GM21515 (cell line): ENCODE results near the gene FSIP1.

ENCODE experiments used
- ATAC-seq: cut with Tn5 transposase; IDR thresholded peaks from one replicate; pipeline ENCODE4 v1.9.1; 2021; ENCODE audit not compliant: unreplicated experiment

Gene FSIP1

GRCh38 chr15:39690881-39691634, 91.6 kb downstream of the FSIP1 start:
- ATAC-seq: no peak

- no peak for ATAC-seq
Measured at GRCh38 chr15:39687965-39688364, 94.7 kb downstream of the FSIP1 start.

GRCh38 chr15:39685999-39686613, 96.5 kb downstream of the FSIP1 start:
- ATAC-seq: no peak

GRCh38 chr15:39685367-39685766, 97.3 kb downstream of the FSIP1 start:
- ATAC-seq: no peak

- no peak for ATAC-seq
Measured at GRCh38 chr15:39684233-39684632, 98.4 kb downstream of the FSIP1 start.

GRCh38 chr15:39682366-39682765, 100.3 kb downstream of the FSIP1 start:
- no peak for ATAC-seq

- ATAC-seq: no peak
Measured at GRCh38 chr15:39680868-39681267, 101.8 kb downstream of the FSIP1 start.

GRCh38 chr15:39672666-39673065, 110.0 kb downstream of the FSIP1 start:
- no peak for ATAC-seq

GRCh38 chr15:39672184-39672583, 110.5 kb downstream of the FSIP1 start:
- ATAC-seq: no peak

GRCh38 chr15:39670687-39671086, 112.0 kb downstream of the FSIP1 start:
- ATAC-seq: no peak

- ATAC-seq: no peak
Measured at GRCh38 chr15:39669661-39670060, 113.0 kb downstream of the FSIP1 start.

- ATAC-seq: no peak
Measured at GRCh38 chr15:39669241-39669640, 113.4 kb downstream of the FSIP1 start.

GRCh38 chr15:39668457-39668856, 114.2 kb downstream of the FSIP1 start:
- no peak for ATAC-seq

GRCh38 chr15:39667382-39668127, 115.1 kb downstream of the FSIP1 start:
- no peak for ATAC-seq

- ATAC-seq: no peak
Measured at GRCh38 chr15:39666677-39667076, 116.0 kb downstream of the FSIP1 start.

- ATAC-seq: no peak
Measured at GRCh38 chr15:39665629-39666250, 116.9 kb downstream of the FSIP1 start.

GRCh38 chr15:39663704-39664250, 118.9 kb downstream of the FSIP1 start:
- no peak for ATAC-seq

- ATAC-seq: no peak
Measured at GRCh38 chr15:39661776-39662175, 120.9 kb downstream of the FSIP1 start.

GRCh38 chr15:39658740-39659139, 123.9 kb downstream of the FSIP1 start:
- ATAC-seq: no peak

- ATAC-seq: no peak
Measured at GRCh38 chr15:39657668-39658067, 125.0 kb downstream of the FSIP1 start.

- ATAC-seq: no peak
Measured at GRCh38 chr15:39657181-39657580, 125.5 kb downstream of the FSIP1 start.
